Measurements from ENCODE around the gene MAGED4B. TPM values are rescaled to one million over a fixed set of nuclear protein-coding genes. Genes with fewer than 3 reads are reported as not detected.

The MAGED4B gene
- total RNA-seq, 2 donors from 2014 or later = 132 to 225 TPM

GRCh38 chrX:52015794-52016193 is 53.2 kb downstream of the MAGED4B start:
- Histone ChIP-seq H3K36me3 (ENCODE audit: control insufficient read depth, insufficient read depth, low read length) (no peaks in the 10 kb centered on the region), H3K9ac (ENCODE audit: extremely low read depth, low read length, poor library complexity, severe bottlenecking) (no peak overlapping the region), H3K27ac (ENCODE audit: low read depth, low read length) (no peak overlapping the region), H3K4me3 (ENCODE audit: low read length) (no peak overlapping the region), H3K9me3 (ENCODE audit: control insufficient read depth, low read length) (no peaks in the 10 kb centered on the region), H3K4me1 (ENCODE audit: control insufficient read depth, insufficient read depth, low read length) (no peaks in the 10 kb centered on the region), H3K27me3 (ENCODE audit: control insufficient read depth, insufficient read depth, low read length, poor library complexity, severe bottlenecking) (no peaks in the 10 kb centered on the region)
- no peak overlapping the region for H3K4me3 Mint-ChIP-seq
- no peak for DNase-seq
- WGBS, 2 experiments (ENCODE audit: insufficient coverage in 1 of 2, insufficient read length in 1 of 2) = 22 to 25% methylated on average over 1 to 3 of the region's 3 CpGs
- no peaks in the 10 kb centered on the region for H3K27me3 Mint-ChIP-seq (ENCODE audit: insufficient read depth)
- peaks cover 49% of the 10 kb centered on the region for H3K9me3 Mint-ChIP-seq
- no peaks in the 10 kb centered on the region for H3K36me3 Mint-ChIP-seq (ENCODE audit: low read depth)
- peaks cover 4% of the 10 kb centered on the region for H3K4me1 Mint-ChIP-seq
- peak overlapping the region; percentile 83 for H3K27ac Mint-ChIP-seq
- TF ChIP-seq, protein P1, sequence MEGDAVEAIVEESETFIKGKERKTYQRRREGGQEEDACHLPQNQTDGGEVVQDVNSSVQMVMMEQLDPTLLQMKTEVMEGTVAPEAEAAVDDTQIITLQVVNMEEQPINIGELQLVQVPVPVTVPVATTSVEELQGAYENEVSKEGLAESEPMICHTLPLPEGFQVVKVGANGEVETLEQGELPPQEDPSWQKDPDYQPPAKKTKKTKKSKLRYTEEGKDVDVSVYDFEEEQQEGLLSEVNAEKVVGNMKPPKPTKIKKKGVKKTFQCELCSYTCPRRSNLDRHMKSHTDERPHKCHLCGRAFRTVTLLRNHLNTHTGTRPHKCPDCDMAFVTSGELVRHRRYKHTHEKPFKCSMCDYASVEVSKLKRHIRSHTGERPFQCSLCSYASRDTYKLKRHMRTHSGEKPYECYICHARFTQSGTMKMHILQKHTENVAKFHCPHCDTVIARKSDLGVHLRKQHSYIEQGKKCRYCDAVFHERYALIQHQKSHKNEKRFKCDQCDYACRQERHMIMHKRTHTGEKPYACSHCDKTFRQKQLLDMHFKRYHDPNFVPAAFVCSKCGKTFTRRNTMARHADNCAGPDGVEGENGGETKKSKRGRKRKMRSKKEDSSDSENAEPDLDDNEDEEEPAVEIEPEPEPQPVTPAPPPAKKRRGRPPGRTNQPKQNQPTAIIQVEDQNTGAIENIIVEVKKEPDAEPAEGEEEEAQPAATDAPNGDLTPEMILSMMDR (conservative IDR thresholded peaks at IDR 0.05) = no peak

Other genes with a start within 250 kb of the MAGED4B start
- 100 to 1,000 TPM; 344 to 419 TPM for gene MAGED1, start 175.6 kb downstream of the MAGED4B start, total RNA-seq
- gene MAGED4, start 115.7 kb upstream of the MAGED4B start, total RNA-seq = 10 to 100 TPM; 74.5 to 78.4 TPM

Data from endodermal cell (in vitro differentiated cells).